HepG2 (cell line): ENCODE measurements around the gene SUSD3. TPM values are rescaled to one million over a fixed set of nuclear protein-coding genes. Genes with fewer than 3 reads are reported as not detected.
A peak's percentile ranks its signal among the peaks of the same experiment; 100 is the strongest.

Experiments used
- ATAC-seq: fragments of 200-7000 bp; cut with Tn5 transposase; 3 replicates; pipeline ENCODE4 v1.9.1; 2020; ENCODE audit warnings: mild to moderate bottlenecking, moderate library complexity
- BruUV-seq: library from RNA; stranded (reverse); fragments of 400-500 nt; replicated peaks from 2 replicates; lab custom pipeline; 2021; lab: Mats Ljungman, UMichigan
- CTCF ChIA-PET: fragments of 300-600 bp; formaldehyde crosslinking; extraction: SDS; loops from one replicate; lab custom pipeline; 2021; ENCODE audit warnings: low total read pairs, inconsistent platforms, low intra/inter-chr PET ratio; lab: Yijun Ruan, JAX
- POLR2A ChIA-PET: fragments of 350-600 bp; sonication (Branson Sonifier 250); formaldehyde crosslinking; loops from one replicate; lab custom pipeline; 2020; ENCODE audit warnings: antibody characterized with exemption, inconsistent platforms; lab: Yijun Ruan, JAX
- DNase-seq: peaks from one replicate; pipeline ENCODE4 v3.0.0-alpha.2; 2015; ENCODE audit warnings: low spot score
- FAIRE-seq: peaks from 3 replicates; lab custom pipeline; 2011; peaks lifted over from hg19 to GRCh38; lab: Jason Lieb, UNC
- H2AFZ ChIP-seq: one replicate; pipeline ENCODE4 v1.6.1; 2011; ENCODE audit warnings: low read length, inconsistent platforms
- H3K27ac ChIP-seq: fragments of 300-600 bp; 3 replicates; pipeline ENCODE4 v1.8.0; 2011; ENCODE audit warnings: mixed run types, mild to moderate bottlenecking, mixed read lengths, low read length, inconsistent platforms; ENCODE audit not compliant: insufficient read depth; ENCODE audit errors: extremely low read length
- H3K27me3 ChIP-seq, 2 experiments: fragments of 200-600 bp in 1 of 2; 2 replicates in 1 of 2; 3 replicates in 1 of 2; pipeline versions ENCODE4 v1.6.0 to v1.8.0; 2011; ENCODE audit warnings: low read length in 2 of 2, mild to moderate bottlenecking in 2 of 2, moderate library complexity in 2 of 2, inconsistent platforms in 1 of 2; ENCODE audit not compliant: insufficient read depth in 2 of 2, control insufficient read depth in 1 of 2
- H3K36me3 ChIP-seq, 2 experiments: fragments of 200-600 bp in 1 of 2; replicated peaks in 1 of 2; 2 replicates in 1 of 2; 3 replicates in 1 of 2; pipeline versions ENCODE4 v1.5.1 to v1.8.0; 2011; ENCODE audit warnings: low read length in 2 of 2, inconsistent platforms in 1 of 2; ENCODE audit not compliant: insufficient read depth in 2 of 2, control insufficient read depth in 1 of 2
- H3K4me1 ChIP-seq: 2 replicates; pipeline ENCODE4 v1.5.1; 2012; ENCODE audit warnings: low read length, inconsistent platforms; ENCODE audit not compliant: insufficient read depth
- H3K4me2 ChIP-seq: 2 replicates; pipeline ENCODE4 v1.6.0; 2011; ENCODE audit warnings: low read depth, low read length, inconsistent platforms
- H3K4me3 ChIP-seq, 3 experiments: fragments of 200-600 bp in 1 of 3; sonication (generic), shearing (Covaris generic) in 1 of 3; replicated peaks in 1 of 3; 2 replicates each; pipeline ENCODE4 v1.5.1; 2011 to 2016; ENCODE audit warnings: low read length in 3 of 3, inconsistent platforms in 2 of 3, low read depth in 2 of 3, mild to moderate bottlenecking in 2 of 3, control low read depth in 1 of 3, mixed read lengths in 1 of 3; ENCODE audit not compliant: insufficient read depth in 1 of 3
- H3K79me2 ChIP-seq: one replicate; pipeline ENCODE4 v1.6.1; 2011; ENCODE audit warnings: low read length, inconsistent platforms; ENCODE audit not compliant: insufficient read depth
- H3K9ac ChIP-seq: 2 replicates; pipeline ENCODE4 v1.6.0; 2011; ENCODE audit warnings: mild to moderate bottlenecking, low read depth, low read length, inconsistent platforms; ENCODE audit not compliant: insufficient read depth
- H3K9me3 ChIP-seq: 2 replicates; pipeline ENCODE4 v1.5.1; 2012; ENCODE audit warnings: mild to moderate bottlenecking, low read length
- H4K20me1 ChIP-seq: 2 replicates; pipeline ENCODE4 v1.6.0; 2011; ENCODE audit warnings: inconsistent platforms, mild to moderate bottlenecking, low read length, moderate library complexity; ENCODE audit not compliant: insufficient read depth
- ARNT2 ChIP-seq: sonication (generic); formaldehyde crosslinking; IDR thresholded peaks from 2 replicates; pipeline ENCODE4 v1.8.0; 2022; ENCODE audit warnings: mild to moderate bottlenecking, low read depth, missing genetic modification reagents, moderate library complexity
- EHMT2 ChIP-seq: fragments of 200-600 bp; sonication (generic); IDR thresholded peaks from 2 replicates; pipeline ENCODE4 v1.7.0; 2017; ENCODE audit warnings: antibody characterized with exemption, low read depth, low read length, borderline replicate concordance
- FOXP1 ChIP-seq, 2 experiments: fragments of 450-650 bp in 1 of 2; IDR thresholded peaks; 2 replicates each; pipeline ENCODE4 v1.6.1; 2017 to 2018; ENCODE audit warnings: antibody characterized with exemption in 1 of 2
- GABPA ChIP-seq, 2 experiments: IDR thresholded peaks; 2 replicates each; pipeline ENCODE4 v1.6.1; 2011 to 2016; ENCODE audit warnings: low read depth in 2 of 2, low read length in 1 of 2, missing biosample characterization in 1 of 2, missing genetic modification characterization in 1 of 2
- HOXD1 ChIP-seq: sonication (generic); formaldehyde crosslinking; IDR thresholded peaks from 2 replicates; pipeline ENCODE4 v1.5.0; 2020; ENCODE audit warnings: missing genetic modification reagents
- KLF9 ChIP-seq: IDR thresholded peaks from 2 replicates; pipeline ENCODE4 v1.6.1; 2016; ENCODE audit warnings: low read depth
- NCOA2 ChIP-seq: sonication (generic); formaldehyde crosslinking; IDR thresholded peaks from 2 replicates; pipeline ENCODE4 v1.8.0; 2022; ENCODE audit warnings: inconsistent platforms
- SNRNP70 ChIP-seq: fragments of 200-400 bp; formaldehyde crosslinking; IDR thresholded peaks from 2 replicates; pipeline ENCODE4 v1.6.1; 2017; ENCODE audit warnings: mild to moderate bottlenecking, low read depth, low read length, moderate library complexity
- ZBTB4 ChIP-seq: sonication (generic); formaldehyde crosslinking; IDR thresholded peaks from 2 replicates; pipeline ENCODE4 v1.4.0; 2020; ENCODE audit warnings: missing genetic modification reagents, mild to moderate bottlenecking, borderline replicate concordance
- ZNF234 ChIP-seq: sonication (generic); formaldehyde crosslinking; conservative IDR thresholded peaks from 2 replicates; pipeline ENCODE4 v1.5.1; 2020; ENCODE audit warnings: mild to moderate bottlenecking, missing genetic modification reagents
- ZNF282 ChIP-seq: fragments of 450-650 bp; IDR thresholded peaks from 2 replicates; pipeline ENCODE4 v1.6.1; 2018; ENCODE audit not compliant: partially characterized antibody
- ZNF335 ChIP-seq: sonication (generic); formaldehyde crosslinking; IDR thresholded peaks from 2 replicates; pipeline ENCODE4 v1.4.0; 2020; ENCODE audit warnings: missing genetic modification reagents
- ZNF598 ChIP-seq: sonication (generic); formaldehyde crosslinking; IDR thresholded peaks from 2 replicates; pipeline ENCODE4 v1.5.1; 2020; ENCODE audit warnings: mild to moderate bottlenecking, missing genetic modification reagents, borderline replicate concordance
- ZNF775 ChIP-seq: sonication (generic); formaldehyde crosslinking; IDR thresholded peaks from 2 replicates; pipeline ENCODE4 v1.4.0; 2020; ENCODE audit warnings: missing genetic modification reagents, mild to moderate bottlenecking, moderate library complexity, borderline replicate concordance
- WGBS: methylation state at CpG from one replicate; pipeline ENCODE4 v1.1.6; 2017; ENCODE audit warnings: low lambda C conversion rate; 5-methylcytosine and 5-hydroxymethylcytosine counted together
- in situ Hi-C: cut with HindIII; loops from 2 replicates; pipeline ENCODE4 v1.10.0; 2017; ENCODE audit warnings: low pct_unique_long_range_greater_than_20kb; ENCODE audit not compliant: extremely low pct_ligation_motif_present
- intact Hi-C: fragments of 100-400 bp; cut with micrococcal nuclease; formaldehyde crosslinking; loops from one replicate; pipeline ENCODE4 v1.10.0; 2022; ENCODE audit not compliant: unreplicated experiment
- polyA plus RNA-seq, 8 experiments: library from polyadenylated mRNA; depleted of rRNA in 3 of 8; stranded (reverse) in 7 of 8; unstranded in 1 of 8; fragments of >200 nt; fragmentation: Illumina TruSeq in 4 of 8; extraction: Trizol in 4 of 8; gene quantifications; 2 replicates each; pipeline versions ENCODE4 v1.2.1 to v1.2.3, GENCODE V29; 2011 to 2016; ENCODE audit warnings: low read depth in 4 of 8, missing spikeins in 1 of 8, mixed read lengths in 1 of 8; ENCODE audit not compliant: insufficient read depth in 1 of 8
- total RNA-seq, 5 experiments: library from RNA; depleted of rRNA; stranded (reverse); fragments of >200 nt; fragmentation: Illumina TruSeq; extraction: Trizol; gene quantifications; 2 replicates each; pipeline ENCODE4 v1.2.3, GENCODE V29; 2016; ENCODE audit warnings: low read depth in 1 of 5
- TF ChIP-seq, protein P1 (sequence below): sonication (generic); IDR thresholded peaks from 2 replicates; pipeline ENCODE4 v1.6.1; 2016; ENCODE audit warnings: low read depth, borderline replicate concordance
- TF ChIP-seq, protein P2 (sequence below): sonication (generic); formaldehyde crosslinking; IDR thresholded peaks from 2 replicates; pipeline ENCODE4 v1.4.0; 2020; ENCODE audit warnings: missing genetic modification reagents

The SUSD3 gene
- total and polyA plus RNA-seq, 2 of the 13 experiments (the other 11 are each of a cell fraction or from before 2014, with no cell fraction given) = 7.0 to 9.1 TPM

GRCh38 chr9:93052791-93053540 lies 5.5 kb upstream of the SUSD3 start:
- H3K79me2 ChIP-seq = no peaks in the 10 kb centered on the region
- H2AFZ ChIP-seq = no peak overlapping the region
- intact Hi-C loops = no loop called here
- ChIA-PET CTCF (no interaction called here), POLR2A (no interaction called here)
- FAIRE-seq (no peak), ATAC-seq (no peak), DNase-seq (no peak)
- H3K27ac ChIP-seq = no peak overlapping the region
- 0 out of 2 replicates have a peak overlapping the region, but pooled peaks have one; percentile 10 for H3K4me2 ChIP-seq
- H3K9me3 ChIP-seq = no peaks in the 10 kb centered on the region
- in situ Hi-C loops = no loop called here
- H3K27me3 ChIP-seq = peaks cover 10 to 39% of the 10 kb centered on the region in 2 experiments; a peak in 3 of 5 replicates
- whole genome bisulfite sequencing = 19% methylated on average over 7 of the region's 15 CpGs
- no TSS peak for BruUV-seq
- no peaks in the 10 kb centered on the region for H3K36me3 ChIP-seq
- no peak overlapping the region; a peak in 1 of 6 replicates for H3K4me3 ChIP-seq
- no peaks in the 10 kb centered on the region for H4K20me1 ChIP-seq
- no peak overlapping the region for H3K9ac ChIP-seq
- no peak for TF ChIP-seq ZNF335 (CRISPR knock-in tag)
- no peak for TF ChIP-seq ZNF234 (CRISPR knock-in tag)
- no peak for TF ChIP-seq HOXD1 (CRISPR knock-in tag)
- no peak for TF ChIP-seq NCOA2 (CRISPR knock-in tag)
- TF ChIP-seq ZNF282 = no peak
- no peak for TF ChIP-seq ARNT2
- TF ChIP-seq ZNF598 (CRISPR knock-in tag) = no peak
- TF ChIP-seq ZBTB4 = no peak
- TF ChIP-seq GABPA (IDR thresholded peaks at IDR 0.05; ENCODE audit: low read depth, low read length) = no peak
- no peak for TF ChIP-seq GABPA (CRISPR knock-in tag; IDR thresholded peaks at IDR 0.05; ENCODE audit: low read depth)
- no peak for TF ChIP-seq ZNF775
- TF ChIP-seq EHMT2 = no peak
- TF ChIP-seq FOXP1 (IDR thresholded peaks at IDR 0.05) = no peak
- no peak for TF ChIP-seq FOXP1 (CRISPR knock-in tag; IDR thresholded peaks at IDR 0.05)
- TF ChIP-seq, protein P1, sequence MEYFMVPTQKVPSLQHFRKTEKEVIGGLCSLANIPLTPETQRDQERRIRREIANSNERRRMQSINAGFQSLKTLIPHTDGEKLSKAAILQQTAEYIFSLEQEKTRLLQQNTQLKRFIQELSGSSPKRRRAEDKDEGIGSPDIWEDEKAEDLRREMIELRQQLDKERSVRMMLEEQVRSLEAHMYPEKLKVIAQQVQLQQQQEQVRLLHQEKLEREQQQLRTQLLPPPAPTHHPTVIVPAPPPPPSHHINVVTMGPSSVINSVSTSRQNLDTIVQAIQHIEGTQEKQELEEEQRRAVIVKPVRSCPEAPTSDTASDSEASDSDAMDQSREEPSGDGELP = no peak
- no peak for TF ChIP-seq KLF9
- TF ChIP-seq, protein P2, sequence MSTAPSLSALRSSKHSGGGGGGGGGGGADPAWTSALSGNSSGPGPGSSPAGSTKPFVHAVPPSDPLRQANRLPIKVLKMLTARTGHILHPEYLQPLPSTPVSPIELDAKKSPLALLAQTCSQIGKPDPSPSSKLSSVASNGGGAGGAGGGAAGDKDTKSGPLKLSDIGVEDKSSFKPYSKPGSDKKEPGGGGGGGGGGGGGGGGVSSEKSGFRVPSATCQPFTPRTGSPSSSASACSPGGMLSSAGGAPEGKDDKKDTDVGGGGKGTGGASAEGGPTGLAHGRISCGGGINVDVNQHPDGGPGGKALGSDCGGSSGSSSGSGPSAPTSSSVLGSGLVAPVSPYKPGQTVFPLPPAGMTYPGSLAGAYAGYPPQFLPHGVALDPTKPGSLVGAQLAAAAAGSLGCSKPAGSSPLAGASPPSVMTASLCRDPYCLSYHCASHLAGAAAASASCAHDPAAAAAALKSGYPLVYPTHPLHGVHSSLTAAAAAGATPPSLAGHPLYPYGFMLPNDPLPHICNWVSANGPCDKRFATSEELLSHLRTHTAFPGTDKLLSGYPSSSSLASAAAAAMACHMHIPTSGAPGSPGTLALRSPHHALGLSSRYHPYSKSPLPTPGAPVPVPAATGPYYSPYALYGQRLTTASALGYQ (CRISPR knock-in tag) = no peak
- no peak for TF ChIP-seq SNRNP70
- H3K4me1 ChIP-seq = peaks cover 64% of the 10 kb centered on the region
